Stimulated activated CD8-positive, alpha-beta memory T cell treated with anti-CD3 and anti-CD28 coated beads, Interleukin-2, amount 100 ng/mL, for 48 hours (primary cell): ENCODE results near the gene HDAC4.

Source experiments
- DNase-seq, 2 donors: peaks; one replicate each; pipeline ENCODE4 v3.0.0-alpha.2; 2020; ENCODE audit warnings: low read depth in 2 of 2

Gene HDAC4

DNA sequence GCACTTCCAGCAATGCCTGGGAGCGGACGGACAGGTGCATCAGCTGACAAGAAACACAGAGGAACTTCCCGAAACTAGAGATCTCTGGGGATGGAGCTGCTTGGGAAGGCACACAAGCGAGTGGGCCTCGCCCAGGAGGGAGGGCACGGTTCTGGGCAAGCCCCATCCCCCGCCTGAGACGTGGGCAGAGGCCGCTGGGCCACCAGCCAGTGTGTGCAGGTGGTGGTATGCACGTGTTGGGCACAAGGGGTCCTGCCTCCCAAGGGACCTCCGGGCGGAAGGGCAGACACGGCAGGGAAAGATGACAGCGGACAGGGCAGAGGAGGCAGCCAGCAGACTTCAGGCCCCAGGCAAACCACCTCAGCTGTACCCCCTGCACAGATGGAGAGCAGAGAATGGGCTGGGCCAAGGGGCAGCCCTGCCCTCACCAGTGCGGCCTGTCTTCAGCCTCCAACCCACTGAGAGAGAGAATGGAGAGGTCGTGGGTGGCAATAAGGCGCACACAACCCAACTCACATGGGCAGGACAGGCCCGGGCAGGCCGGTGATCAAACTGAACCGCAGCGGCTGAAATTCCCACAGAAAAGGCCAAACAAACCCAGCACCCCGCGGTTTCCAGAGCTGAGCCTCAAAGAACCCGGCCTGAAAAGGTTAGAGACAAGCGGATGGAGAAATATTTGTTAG is 51.2 kb downstream of the HDAC4 start:
- no peak for DNase-seq

DNA sequence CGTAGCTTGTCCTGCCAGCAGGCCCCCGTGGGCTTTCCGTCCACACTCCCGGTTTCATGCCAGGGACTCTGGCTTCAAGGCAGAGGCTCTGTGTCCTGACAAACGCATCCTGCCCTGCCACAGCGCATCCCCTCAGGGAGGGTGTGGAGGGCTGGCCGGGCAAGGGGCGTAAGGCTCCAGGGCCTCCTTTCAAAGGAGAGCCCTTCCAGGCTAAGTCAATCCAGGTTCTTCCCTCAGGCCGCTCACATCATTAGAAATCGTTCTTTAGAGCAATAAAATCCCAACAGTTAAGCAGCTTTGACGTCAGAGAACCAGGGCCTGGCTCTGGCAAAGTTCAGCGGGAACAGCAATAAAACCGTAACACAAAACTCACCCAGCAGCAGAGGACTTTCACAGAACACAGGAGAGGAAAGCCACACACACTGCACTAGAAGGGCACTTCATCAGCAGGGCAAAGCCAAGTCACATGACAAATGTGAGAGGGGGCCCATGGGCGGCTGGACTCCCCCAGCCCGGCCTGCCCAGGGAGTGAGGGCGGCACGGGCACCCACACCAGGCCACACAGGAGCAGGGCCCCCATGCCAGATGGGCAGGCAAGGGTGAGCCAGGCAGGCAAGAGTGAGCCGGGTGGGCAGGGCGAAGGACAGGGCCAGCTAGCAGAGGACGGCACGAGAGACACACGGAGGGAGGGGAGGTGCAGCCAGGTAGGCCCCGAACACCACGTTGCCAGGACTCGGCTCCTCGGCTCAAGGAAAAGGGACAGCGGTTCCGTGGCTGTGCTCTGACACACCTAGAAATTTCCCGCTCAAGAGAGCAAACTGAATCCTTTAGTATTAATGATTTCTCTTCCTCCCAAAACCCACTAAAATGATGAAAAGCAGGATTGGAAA is 52.0 kb downstream of the HDAC4 start:
- no peak for DNase-seq

GRCh38 chr2:239346676-239347075 is 54.1 kb downstream of the HDAC4 start:
- no peak for DNase-seq

GRCh38 chr2:239345251-239345650 is 55.6 kb downstream of the HDAC4 start:
- no peak for DNase-seq

- no peak for DNase-seq
These were observed 56.0 kb downstream of the HDAC4 start for GRCh38 chr2:239344857-239345216.

DNA sequence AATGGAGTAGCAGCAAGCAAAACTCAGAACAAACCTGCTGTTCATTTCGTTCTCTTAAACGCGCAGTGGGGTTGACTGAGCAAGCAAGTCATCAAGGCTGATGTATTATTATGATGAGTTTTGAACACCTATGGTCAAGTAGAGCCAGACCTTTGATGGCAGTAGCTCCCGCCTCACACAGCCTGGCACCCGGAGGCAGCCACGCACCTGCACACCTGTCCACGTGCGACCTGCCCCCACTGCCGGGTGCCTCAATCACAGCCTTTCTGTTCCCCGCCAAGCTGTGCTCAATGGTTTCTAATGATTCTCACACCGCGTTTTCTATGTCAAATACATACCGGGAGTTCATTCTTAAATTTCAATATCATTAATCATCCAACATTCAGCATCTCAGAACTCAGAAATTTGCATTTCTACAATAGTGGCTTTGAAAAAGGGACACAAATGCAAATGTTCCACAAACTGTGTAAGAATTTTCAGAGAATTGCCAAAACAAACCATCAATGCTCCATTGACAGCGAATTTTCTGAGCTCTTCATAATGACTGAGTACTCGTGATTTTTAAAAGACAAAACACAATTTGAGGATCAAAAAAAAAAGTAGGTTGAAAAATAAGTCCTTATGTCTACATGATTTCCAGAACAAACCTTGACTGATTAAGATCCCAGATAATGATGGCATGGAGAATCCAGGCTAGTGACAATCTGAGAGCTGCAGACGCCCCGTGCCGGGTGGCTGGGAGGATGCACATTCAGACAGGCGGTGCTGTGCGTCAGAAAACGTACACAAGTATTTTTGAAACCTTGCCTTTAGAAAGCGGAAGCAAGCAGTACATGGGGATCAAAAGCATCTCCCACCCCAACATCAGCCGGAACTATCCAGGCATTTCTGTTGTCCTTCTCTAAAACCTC is 56.6 kb downstream of the HDAC4 start:
- DNase-seq = no peak

DNA sequence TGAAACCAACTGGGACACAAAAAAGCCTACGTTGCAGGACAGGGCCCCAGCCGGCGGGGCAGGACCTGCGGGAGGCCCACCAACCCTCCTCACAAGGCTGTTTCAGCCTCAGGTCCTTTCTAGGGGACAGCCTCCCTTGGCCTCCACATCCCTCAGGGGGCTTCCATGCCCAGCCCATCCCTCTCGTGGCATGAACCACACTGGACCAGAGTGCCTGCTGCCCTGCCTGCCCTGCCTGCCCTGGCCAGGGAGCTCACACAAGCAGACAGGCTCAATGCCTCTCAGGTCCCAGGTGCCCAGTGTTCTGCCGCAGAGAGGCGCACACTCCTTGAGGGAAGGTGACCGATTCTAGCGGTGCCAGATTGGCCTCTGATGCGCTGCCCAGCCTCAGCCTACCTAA is 57.4 kb downstream of the HDAC4 start:
- no peak for DNase-seq

- DNase-seq = no peak
These were observed 59.0 kb downstream of the HDAC4 start for GRCh38 chr2:239341840-239342239.

DNA sequence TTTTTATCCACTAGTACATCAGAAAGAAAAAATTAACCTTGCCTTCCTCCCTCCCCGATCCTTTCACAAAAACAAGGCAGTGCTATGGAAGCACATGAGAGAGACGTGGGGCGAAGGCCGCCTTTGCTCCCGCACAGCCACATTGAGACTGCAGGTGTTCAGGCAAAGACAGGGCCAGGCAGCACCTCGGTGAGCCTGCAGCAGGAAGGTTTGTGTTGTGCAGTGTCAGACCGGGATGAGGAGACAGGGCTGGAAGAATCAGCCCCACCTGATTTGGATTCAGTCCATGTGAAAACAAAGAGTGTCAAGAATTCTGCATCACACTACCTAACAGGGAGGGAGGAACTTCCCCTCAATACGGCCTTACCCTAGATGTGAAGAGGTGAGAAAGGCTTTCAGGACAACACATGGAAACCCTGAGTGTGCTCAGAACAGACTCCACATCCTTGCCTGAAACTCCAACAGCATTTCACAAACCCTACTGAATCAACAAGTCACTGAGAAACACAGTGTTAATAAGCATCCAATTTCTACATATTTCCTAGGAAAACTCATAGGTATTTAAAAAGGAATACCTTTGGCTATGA is 59.6 kb downstream of the HDAC4 start:
- no peak for DNase-seq

DNA sequence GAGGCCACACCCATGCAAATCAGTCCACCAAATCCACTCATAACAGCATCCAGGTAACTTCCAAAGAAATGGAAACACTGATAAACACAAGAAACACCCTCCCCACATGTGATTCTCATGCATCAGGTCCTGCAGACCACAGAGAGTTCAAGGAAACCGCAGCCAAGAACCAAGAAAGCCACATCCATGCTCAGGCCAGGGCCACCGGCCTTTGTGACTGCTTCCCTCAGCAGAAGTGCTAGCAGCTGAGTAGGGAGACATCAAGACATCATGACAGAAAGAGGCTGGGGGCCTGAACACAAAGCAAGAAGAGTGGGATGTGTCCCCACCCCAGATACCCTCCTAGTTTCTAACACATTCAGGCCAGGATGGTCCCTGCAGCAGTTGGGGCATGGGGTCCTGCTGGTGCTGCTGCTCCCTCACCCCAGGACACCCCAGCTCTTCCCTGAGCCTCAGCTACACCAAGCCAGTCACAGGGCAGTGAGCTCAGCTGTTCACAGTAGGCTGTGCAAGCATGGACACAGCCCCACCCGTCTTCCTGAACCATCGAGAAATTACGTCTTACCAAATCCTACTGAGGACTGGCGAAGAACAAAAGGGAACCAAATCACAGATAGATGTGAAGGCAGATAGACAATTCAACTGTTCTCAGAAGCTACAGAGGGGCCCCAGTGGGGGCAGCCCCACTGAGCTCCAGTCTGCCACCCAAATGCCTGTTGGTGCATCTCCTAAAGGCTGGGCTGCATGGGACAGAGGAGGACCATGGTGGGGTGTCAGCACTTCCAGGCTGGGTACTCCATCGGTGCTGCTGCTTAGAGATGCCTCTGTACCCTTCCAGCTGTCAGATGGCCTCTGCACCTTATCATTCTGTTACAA is 60.9 kb downstream of the HDAC4 start:
- peak in 1 of 2 donors; percentile 17 for DNase-seq

DNA sequence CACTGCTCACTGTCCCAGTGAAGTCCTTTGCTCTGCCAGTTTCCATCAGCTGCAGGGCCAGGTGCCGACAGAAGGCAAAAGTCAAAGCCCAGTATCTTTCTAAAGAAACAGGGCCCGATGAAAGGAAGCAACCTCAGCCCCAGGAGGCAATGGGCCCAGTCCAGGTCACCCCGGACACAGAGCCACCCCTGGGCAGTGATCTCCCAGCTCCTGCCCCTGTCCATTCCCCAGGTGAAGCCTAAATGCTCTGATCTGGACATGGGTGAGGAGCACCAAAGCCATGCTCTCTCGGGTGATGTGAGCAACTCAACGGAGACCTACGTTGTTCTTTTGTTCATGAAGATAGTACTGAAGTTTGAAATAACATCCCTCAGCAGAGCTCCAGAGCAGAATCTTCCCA is 61.6 kb downstream of the HDAC4 start:
- DNase-seq = no peak

DNA sequence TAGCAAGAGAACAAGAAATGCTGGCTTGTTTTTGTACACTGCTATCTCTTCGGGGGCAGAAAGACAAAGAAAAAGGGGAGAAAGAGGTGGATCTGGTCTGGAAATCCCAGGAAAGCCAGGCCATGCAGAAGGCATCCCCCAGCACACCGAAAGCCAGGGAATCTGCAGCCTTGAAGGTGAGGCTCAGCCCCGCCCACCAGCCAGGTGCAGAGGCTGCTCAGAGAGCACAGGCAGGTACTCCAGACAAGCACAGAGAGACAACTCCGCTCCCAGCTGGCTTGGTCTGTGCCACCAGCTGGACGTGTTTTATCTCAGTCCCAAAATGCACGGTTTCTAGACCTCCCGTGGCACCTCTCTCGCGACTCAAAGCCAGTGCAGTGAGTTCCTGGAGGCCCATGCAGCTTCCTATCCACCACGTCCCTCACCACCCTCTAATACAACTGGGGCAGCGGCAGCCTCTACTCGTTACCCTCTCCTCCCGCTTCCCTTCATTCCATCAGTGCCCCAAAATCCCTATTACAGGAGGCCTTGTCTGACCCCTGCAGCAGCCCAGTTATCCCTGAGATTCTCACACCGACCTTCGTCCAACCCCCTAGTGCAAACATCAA is 62.8 kb downstream of the HDAC4 start:
- DNase-seq = no peak

GRCh38 chr2:239337122-239337876 is 63.5 kb downstream of the HDAC4 start:
- DNase-seq = no peak

- no peak for DNase-seq
These were observed 69.3 kb downstream of the HDAC4 start for GRCh38 chr2:239331560-239331959.

- DNase-seq = no peak
These were observed 70.0 kb downstream of the HDAC4 start for GRCh38 chr2:239330836-239331235.

DNA sequence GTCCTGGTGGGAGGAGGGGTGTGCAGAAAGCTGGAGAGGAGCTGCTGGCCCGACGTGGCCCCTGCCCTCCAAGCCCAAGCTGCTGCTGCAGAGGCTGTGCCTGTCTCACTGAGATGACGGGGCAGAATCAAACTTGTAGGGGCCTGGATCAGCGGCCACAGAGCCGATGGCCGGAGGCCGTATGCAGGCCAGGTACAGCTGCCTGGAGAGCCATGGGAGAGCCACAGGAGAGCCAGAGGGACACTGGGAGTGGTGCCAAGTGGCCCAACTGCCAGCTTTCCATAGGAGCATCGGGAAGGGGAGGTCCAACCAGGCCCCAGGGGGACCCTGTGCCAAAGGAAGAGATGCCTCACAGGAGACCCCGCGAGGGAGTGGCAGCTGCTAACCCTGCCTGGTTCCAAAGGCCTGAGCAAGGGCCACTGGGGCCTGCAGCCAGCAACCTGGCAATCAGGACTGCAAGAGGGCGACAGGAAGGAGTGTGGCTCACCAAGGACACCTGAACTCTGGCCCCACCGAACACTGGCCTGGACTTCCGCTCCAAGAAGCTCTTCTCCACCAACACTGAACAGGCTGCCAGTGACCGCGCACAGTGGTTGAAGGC is 70.7 kb downstream of the HDAC4 start:
- DNase-seq = no peak

DNA sequence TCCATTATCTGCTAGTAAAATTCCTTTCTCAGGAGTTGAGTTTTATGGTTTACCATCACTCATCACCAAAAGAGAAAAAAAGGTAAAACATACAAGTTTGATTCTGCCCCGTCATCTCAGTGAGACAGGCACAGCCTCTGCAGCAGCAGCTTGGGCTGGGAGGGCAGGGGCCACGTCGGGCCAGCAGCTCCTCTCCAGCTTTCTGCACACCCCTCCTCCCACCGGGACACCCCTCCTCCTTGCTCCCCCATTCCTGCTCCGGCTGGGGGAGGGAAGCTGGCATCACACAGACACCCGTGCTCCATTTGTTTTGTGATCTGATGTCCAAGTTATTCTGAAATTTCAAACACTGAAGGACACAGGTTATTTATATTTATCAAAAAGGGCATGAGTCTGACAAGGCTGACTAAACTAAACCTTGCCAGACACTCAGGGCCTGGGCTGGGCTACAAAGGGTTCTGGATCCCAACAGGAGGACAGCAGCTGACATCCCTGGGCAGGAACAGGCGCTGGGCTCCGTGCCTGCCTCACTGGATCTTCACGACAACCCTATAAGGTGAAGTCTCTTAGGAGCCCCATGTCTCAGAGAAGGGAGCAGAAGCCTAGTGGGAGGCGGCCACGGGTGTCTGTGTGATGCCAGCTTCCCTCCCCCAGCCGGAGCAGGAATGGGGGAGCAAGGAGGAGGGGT is 71.4 kb downstream of the HDAC4 start:
- no peak for DNase-seq

GRCh38 chr2:239328351-239329191 is 72.2 kb downstream of the HDAC4 start:
- no peak for DNase-seq
